Activated gamma-delta T cell treated with anti-CD3 and anti-CD28 coated beads, Interleukin-2, amount 50 U/mL, for 16 hours (primary cell): Measurements from ENCODE around the gene ORM2.

Experiments used
- DNase-seq: peaks from one replicate; pipeline ENCODE4 v3.0.0-alpha.2; 2020; ENCODE audit warnings: low read depth

The ORM2 gene

GRCh38 chr9:114349713-114350480, 20.2 kb downstream of the ORM2 start:
- no peak for DNase-seq

GRCh38 chr9:114350636-114351401, 21.1 kb downstream of the ORM2 start:
- no peak for DNase-seq

GRCh38 chr9:114351932-114352331, 22.3 kb downstream of the ORM2 start:
- no peak for DNase-seq

- DNase-seq: no peak
Observed at GRCh38 chr9:114355821-114356220, 26.2 kb downstream of the ORM2 start.

- DNase-seq: no peak
Observed at GRCh38 chr9:114356792-114357191, 27.1 kb downstream of the ORM2 start.

GRCh38 chr9:114357360-114357759, 27.7 kb downstream of the ORM2 start:
- DNase-seq: no peak

GRCh38 chr9:114357911-114358328, 28.3 kb downstream of the ORM2 start:
- DNase-seq: no peak

GRCh38 chr9:114359801-114360200, 30.1 kb downstream of the ORM2 start:
- no peak for DNase-seq

- no peak for DNase-seq
Observed at GRCh38 chr9:114361542-114361941, 31.9 kb downstream of the ORM2 start.

- no peak for DNase-seq
Observed at GRCh38 chr9:114362394-114362793, 32.7 kb downstream of the ORM2 start.

GRCh38 chr9:114363424-114363823, 33.8 kb downstream of the ORM2 start:
- no peak for DNase-seq

- no peak for DNase-seq
Observed at GRCh38 chr9:114364134-114365041, 34.7 kb downstream of the ORM2 start.

- DNase-seq: no peak
Observed at GRCh38 chr9:114365194-114365593, 35.5 kb downstream of the ORM2 start.

GRCh38 chr9:114366334-114367128, 36.9 kb downstream of the ORM2 start:
- DNase-seq: no peak

GRCh38 chr9:114367366-114367765, 37.7 kb downstream of the ORM2 start:
- DNase-seq: no peak

GRCh38 chr9:114367772-114368569, 38.3 kb downstream of the ORM2 start:
- no peak for DNase-seq

- DNase-seq: no peak
Observed at GRCh38 chr9:114369216-114370130, 39.8 kb downstream of the ORM2 start.

GRCh38 chr9:114370251-114370967, 40.7 kb downstream of the ORM2 start:
- DNase-seq: no peak

GRCh38 chr9:114370968-114371320, 41.3 kb downstream of the ORM2 start:
- no peak for DNase-seq
